SK-N-SH (cell line): ENCODE results near the gene FOXB1. TPM values are rescaled to one million over a fixed set of nuclear protein-coding genes. Genes with fewer than 3 reads are reported as not detected.

Experiments
- CTCF ChIA-PET: fragments of 300-600, 350-600 bp; formaldehyde crosslinking; extraction: SDS; loops from one replicate; lab custom pipeline; 2021; lab: Yijun Ruan, JAX
- POLR2A ChIA-PET: fragments of 350-600 bp; sonication (Branson Sonifier 250); formaldehyde crosslinking; extraction: SDS; loops from one replicate; lab custom pipeline; 2020; ENCODE audit warnings: antibody characterized with exemption, inconsistent platforms; lab: Yijun Ruan, JAX
- DNase-seq: peaks from one replicate; pipeline ENCODE4 v3.0.0; 2012
- H2AFZ ChIP-seq: fragments of 200-600 bp; sonication (generic); 2 replicates; pipeline ENCODE4 v1.8.1; 2016; ENCODE audit warnings: antibody characterized with exemption, mild to moderate bottlenecking, low read depth
- H3F3A ChIP-seq: fragments of 200-600 bp; sonication (generic); replicated peaks from 2 replicates; pipeline ENCODE3; 2016; ENCODE audit warnings: antibody characterized with exemption, mild to moderate bottlenecking; ENCODE audit not compliant: insufficient read depth
- H3K27ac ChIP-seq, 2 experiments: fragments of 200-500 bp in 1 of 2; fragments of 200-600 bp in 1 of 2; sonication (Bioruptor generic) in 1 of 2; sonication (generic), shearing (Covaris generic) in 1 of 2; 2 replicates each; pipeline versions ENCODE4 v1.5.1 to v1.6.1; 2014 to 2016; ENCODE audit warnings: low read depth in 2 of 2, inconsistent platforms in 1 of 2, low read length in 1 of 2, mild to moderate bottlenecking in 1 of 2, mixed read lengths in 1 of 2
- H3K27me3 ChIP-seq: fragments of 200-600 bp; sonication (generic), shearing (Covaris generic); 2 replicates; pipeline ENCODE4 v1.6.1; 2016; ENCODE audit warnings: mixed run types; ENCODE audit not compliant: insufficient read depth
- H3K36me3 ChIP-seq, 2 experiments: fragments of 200-500 bp in 1 of 2; fragments of 200-600 bp in 1 of 2; sonication (Bioruptor generic) in 1 of 2; sonication (generic) in 1 of 2; replicated peaks in 1 of 2; 2 replicates each; pipeline versions ENCODE3 to v1.5.1; 2014 to 2016; ENCODE audit warnings: low read length in 1 of 2, mild to moderate bottlenecking in 1 of 2; ENCODE audit not compliant: insufficient read depth in 2 of 2, control insufficient read depth in 1 of 2
- H3K4me1 ChIP-seq, 2 experiments: fragments of 200-500 bp in 1 of 2; fragments of 200-600 bp in 1 of 2; sonication (Bioruptor generic) in 1 of 2; sonication (generic), shearing (Covaris generic) in 1 of 2; 2 replicates each; pipeline versions ENCODE4 v1.5.1 to v1.6.1; 2014 to 2016; ENCODE audit warnings: low read depth in 1 of 2, low read length in 1 of 2, mixed run types in 1 of 2; ENCODE audit not compliant: insufficient read depth in 2 of 2, control insufficient read depth in 1 of 2
- H3K4me2 ChIP-seq: fragments of 200-600 bp; sonication (generic), shearing (Covaris generic); 2 replicates; pipeline ENCODE4 v1.6.1; 2017; ENCODE audit warnings: mixed run types
- H3K4me3 ChIP-seq, 2 experiments: fragments of 200-500 bp in 1 of 2; fragments of 200-600 bp in 1 of 2; sonication (Bioruptor generic) in 1 of 2; sonication (generic), shearing (Covaris generic) in 1 of 2; 2 replicates each; pipeline versions ENCODE4 v1.5.1 to v1.8.1; 2014 to 2016; ENCODE audit warnings: low read depth in 2 of 2, inconsistent platforms in 1 of 2, low read length in 1 of 2, mild to moderate bottlenecking in 1 of 2, mixed read lengths in 1 of 2, moderate library complexity in 1 of 2
- H3K79me2 ChIP-seq: fragments of 200-600 bp; sonication (generic); 2 replicates; pipeline ENCODE4 v1.8.1; 2017; ENCODE audit warnings: mild to moderate bottlenecking; ENCODE audit not compliant: insufficient read depth
- H3K9ac ChIP-seq: fragments of 200-600 bp; sonication (generic); 2 replicates; pipeline ENCODE4 v1.6.1; 2017; ENCODE audit warnings: mixed run types
- H3K9me2 ChIP-seq: fragments of 200-600 bp; sonication (generic); 2 replicates; pipeline ENCODE4 v1.6.1; 2017; ENCODE audit warnings: mixed run types
- H3K9me3 ChIP-seq: fragments of 200-600 bp; sonication (generic); 2 replicates; pipeline ENCODE4 v1.6.1; 2017; ENCODE audit warnings: mixed run types, mild to moderate bottlenecking, moderate library complexity
- H4K20me1 ChIP-seq: fragments of 200-600 bp; sonication (generic); 2 replicates; pipeline ENCODE4 v1.6.1; 2017; ENCODE audit warnings: mild to moderate bottlenecking, mixed run types; ENCODE audit not compliant: insufficient read depth
- CHD2 ChIP-seq: fragments of 150-350 bp; IDR thresholded peaks from 2 replicates; pipeline ENCODE4 v1.6.1; 2018; ENCODE audit warnings: low read length; ENCODE audit not compliant: partially characterized antibody
- FOXJ3 ChIP-seq: sonication (generic); formaldehyde crosslinking; IDR thresholded peaks from 2 replicates; pipeline ENCODE4 v1.5.1; 2020; ENCODE audit warnings: mild to moderate bottlenecking, missing genetic modification reagents
- FOXM1 ChIP-seq: IDR thresholded peaks from 2 replicates; pipeline ENCODE4 v1.4.0; 2012; ENCODE audit warnings: low read depth, mild to moderate bottlenecking
- GABPA ChIP-seq: IDR thresholded peaks from 2 replicates; pipeline ENCODE4 v1.4.0; 2012; ENCODE audit warnings: low read depth, mild to moderate bottlenecking
- GATA2 ChIP-seq: sonication (generic); formaldehyde crosslinking; IDR thresholded peaks from 2 replicates; pipeline ENCODE4 v1.5.0; 2020; ENCODE audit warnings: mild to moderate bottlenecking, missing genetic modification reagents
- JUND ChIP-seq: IDR thresholded peaks from 2 replicates; pipeline ENCODE4 v1.4.0; 2012
- MAX ChIP-seq: IDR thresholded peaks from 2 replicates; pipeline ENCODE4 v1.4.0; 2012; ENCODE audit warnings: low read depth
- MEF2A ChIP-seq: IDR thresholded peaks from 2 replicates; pipeline ENCODE4 v1.4.0; 2012; ENCODE audit warnings: low read depth, borderline replicate concordance
- NFIC ChIP-seq: IDR thresholded peaks from 2 replicates; pipeline ENCODE4 v1.4.0; 2012; ENCODE audit warnings: borderline replicate concordance
- NRF1 ChIP-seq: IDR thresholded peaks from 2 replicates; pipeline ENCODE4 v1.6.1; 2012; ENCODE audit warnings: low read depth, mild to moderate bottlenecking, low read length
- RAD21 ChIP-seq: IDR thresholded peaks from 2 replicates; pipeline ENCODE4 v1.6.1; 2012; ENCODE audit warnings: mild to moderate bottlenecking, low read length
- RXRA ChIP-seq: IDR thresholded peaks from 2 replicates; pipeline ENCODE4 v1.4.0; 2012; ENCODE audit warnings: low read depth, mild to moderate bottlenecking, borderline replicate concordance
- SIN3A ChIP-seq: IDR thresholded peaks from 2 replicates; pipeline ENCODE4 v1.6.1; 2012; ENCODE audit warnings: low read depth, mild to moderate bottlenecking, low read length, moderate library complexity, borderline replicate concordance
- TAF1 ChIP-seq: IDR thresholded peaks from 2 replicates; pipeline ENCODE4 v1.6.1; 2012; ENCODE audit warnings: low read depth, mild to moderate bottlenecking, low read length, moderate library complexity, borderline replicate concordance
- TCF12 ChIP-seq: IDR thresholded peaks from 2 replicates; pipeline ENCODE4 v1.4.0; 2012
- TEAD4 ChIP-seq: IDR thresholded peaks from 2 replicates; pipeline ENCODE4 v1.4.0; 2012; ENCODE audit warnings: mild to moderate bottlenecking, borderline replicate concordance; ENCODE audit not compliant: insufficient read depth
- WGBS: methylation state at CpG from one replicate; pipeline ENCODE4 v1.1.6; 2017; ENCODE audit warnings: low lambda C conversion rate; 5-methylcytosine and 5-hydroxymethylcytosine counted together
- polyA plus RNA-seq, 3 experiments: library from polyadenylated mRNA; depleted of rRNA; stranded (reverse); fragments of >200 nt; gene quantifications; 2 replicates each; pipeline ENCODE4 v1.2.3, GENCODE V29; 2012
- TF ChIP-seq, protein P1 (sequence below): fragments of 150-350 bp; IDR thresholded peaks from 2 replicates; pipeline ENCODE4 v1.6.1; 2017; ENCODE audit warnings: antibody characterized with exemption, low read length, low read depth, borderline replicate concordance
- TF ChIP-seq, protein P2 (sequence below): IDR thresholded peaks from 2 replicates; pipeline ENCODE4 v1.6.1; 2012; ENCODE audit warnings: mild to moderate bottlenecking, low read depth, low read length, moderate library complexity

The FOXB1 gene
- polyA plus RNA-seq, 1 of the 3 experiments (the other 2 are of a cell fraction): not detected

- Histone ChIP-seq H3K9ac (no peak overlapping the region), H3K9me3 (no peaks in the 10 kb centered on the region), H3K79me2 (no peaks in the 10 kb centered on the region), H2AFZ (no peak overlapping the region), H3K4me2 (no peak overlapping the region), H3F3A (no peaks in the 10 kb centered on the region), H3K4me3 (no peak overlapping the region), H3K36me3 (no peaks in the 10 kb centered on the region), H3K27ac (no peak overlapping the region), H4K20me1 (no peaks in the 10 kb centered on the region), H3K4me1 (no peaks in the 10 kb centered on the region), H3K9me2 (no peaks in the 10 kb centered on the region; the same call in 1 of the 2 replicates), H3K27me3 (no peaks in the 10 kb centered on the region)
- DNase-seq: no peak
- CTCF ChIA-PET: no interaction called here
- 0% methylated on average over 1 of the region's 1 CpG for WGBS
- POLR2A ChIA-PET: no interaction called here
- TF ChIP-seq NFIC (no peak), CHD2 (no peak), JUND (no peak), TCF12 (no peak), FOXJ3 (CRISPR knock-in tag) (no peak)
Observed at GRCh38 chr15:59972241-59972640, 31.9 kb upstream of the FOXB1 start.

- 11% methylated on average over 6 of the region's 6 CpGs for WGBS
Observed at GRCh38 chr15:59976480-59977271, 27.4 kb upstream of the FOXB1 start.

GRCh38 chr15:59991834-59992233, 12.3 kb upstream of the FOXB1 start:
- peaks cover 60% of the 10 kb centered on the region for H3K27me3 ChIP-seq
- WGBS: 9% methylated on average over 2 of the region's 2 CpGs
- TF ChIP-seq NRF1 (no peak), NFIC (no peak), TAF1 (no peak), CHD2 (no peak), FOXJ3 (CRISPR knock-in tag) (no peak), FOXM1 (no peak), SIN3A (no peak), MEF2A (no peak), MAX (no peak), GATA2 (CRISPR knock-in tag) (no peak)
- TF ChIP-seq, protein P1, sequence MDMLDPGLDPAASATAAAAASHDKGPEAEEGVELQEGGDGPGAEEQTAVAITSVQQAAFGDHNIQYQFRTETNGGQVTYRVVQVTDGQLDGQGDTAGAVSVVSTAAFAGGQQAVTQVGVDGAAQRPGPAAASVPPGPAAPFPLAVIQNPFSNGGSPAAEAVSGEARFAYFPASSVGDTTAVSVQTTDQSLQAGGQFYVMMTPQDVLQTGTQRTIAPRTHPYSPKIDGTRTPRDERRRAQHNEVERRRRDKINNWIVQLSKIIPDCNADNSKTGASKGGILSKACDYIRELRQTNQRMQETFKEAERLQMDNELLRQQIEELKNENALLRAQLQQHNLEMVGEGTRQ: no peak
- TF ChIP-seq, protein P2, sequence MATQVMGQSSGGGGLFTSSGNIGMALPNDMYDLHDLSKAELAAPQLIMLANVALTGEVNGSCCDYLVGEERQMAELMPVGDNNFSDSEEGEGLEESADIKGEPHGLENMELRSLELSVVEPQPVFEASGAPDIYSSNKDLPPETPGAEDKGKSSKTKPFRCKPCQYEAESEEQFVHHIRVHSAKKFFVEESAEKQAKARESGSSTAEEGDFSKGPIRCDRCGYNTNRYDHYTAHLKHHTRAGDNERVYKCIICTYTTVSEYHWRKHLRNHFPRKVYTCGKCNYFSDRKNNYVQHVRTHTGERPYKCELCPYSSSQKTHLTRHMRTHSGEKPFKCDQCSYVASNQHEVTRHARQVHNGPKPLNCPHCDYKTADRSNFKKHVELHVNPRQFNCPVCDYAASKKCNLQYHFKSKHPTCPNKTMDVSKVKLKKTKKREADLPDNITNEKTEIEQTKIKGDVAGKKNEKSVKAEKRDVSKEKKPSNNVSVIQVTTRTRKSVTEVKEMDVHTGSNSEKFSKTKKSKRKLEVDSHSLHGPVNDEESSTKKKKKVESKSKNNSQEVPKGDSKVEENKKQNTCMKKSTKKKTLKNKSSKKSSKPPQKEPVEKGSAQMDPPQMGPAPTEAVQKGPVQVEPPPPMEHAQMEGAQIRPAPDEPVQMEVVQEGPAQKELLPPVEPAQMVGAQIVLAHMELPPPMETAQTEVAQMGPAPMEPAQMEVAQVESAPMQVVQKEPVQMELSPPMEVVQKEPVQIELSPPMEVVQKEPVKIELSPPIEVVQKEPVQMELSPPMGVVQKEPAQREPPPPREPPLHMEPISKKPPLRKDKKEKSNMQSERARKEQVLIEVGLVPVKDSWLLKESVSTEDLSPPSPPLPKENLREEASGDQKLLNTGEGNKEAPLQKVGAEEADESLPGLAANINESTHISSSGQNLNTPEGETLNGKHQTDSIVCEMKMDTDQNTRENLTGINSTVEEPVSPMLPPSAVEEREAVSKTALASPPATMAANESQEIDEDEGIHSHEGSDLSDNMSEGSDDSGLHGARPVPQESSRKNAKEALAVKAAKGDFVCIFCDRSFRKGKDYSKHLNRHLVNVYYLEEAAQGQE: no peak

More at GRCh38 chr15:59976480-59977271, 27.4 kb upstream of the FOXB1 start:
- Histone ChIP-seq H3K9ac (no peak overlapping the region), H3K79me2 (no peaks in the 10 kb centered on the region), H3K4me3 (no peak overlapping the region), H3K9me3 (no peaks in the 10 kb centered on the region), H3K27me3 (no peaks in the 10 kb centered on the region), H3F3A (no peaks in the 10 kb centered on the region), H2AFZ (no peak overlapping the region), H3K9me2 (no peaks in the 10 kb centered on the region), H3K36me3 (no peaks in the 10 kb centered on the region), H4K20me1 (no peaks in the 10 kb centered on the region), H3K4me1 (no peaks in the 10 kb centered on the region), H3K4me2 (no peak overlapping the region), H3K27ac (no peak overlapping the region)
- TF ChIP-seq FOXM1: no peak
- TF ChIP-seq NRF1: no peak
- no peak for TF ChIP-seq RXRA
- TF ChIP-seq TEAD4: no peak
- no peak for TF ChIP-seq FOXJ3 (CRISPR knock-in tag)
- TF ChIP-seq RAD21: no peak
- no peak for TF ChIP-seq GABPA
- no peak for DNase-seq
- ChIA-PET POLR2A (no interaction called here), CTCF (no interaction called here)

More at GRCh38 chr15:59991834-59992233, 12.3 kb upstream of the FOXB1 start:
- no peak overlapping the region for H3K4me2 ChIP-seq
- H3K4me3 ChIP-seq: no peak overlapping the region
- no peak for DNase-seq
- no peak overlapping the region for H3K27ac ChIP-seq
- no peaks in the 10 kb centered on the region for H3K9me3 ChIP-seq
- no peaks in the 10 kb centered on the region for H4K20me1 ChIP-seq
- no peaks in the 10 kb centered on the region for H3K36me3 ChIP-seq
- no peaks in the 10 kb centered on the region for H3K4me1 ChIP-seq
- CTCF ChIA-PET: no interaction called here
- no peak overlapping the region for H2AFZ ChIP-seq
- no peaks in the 10 kb centered on the region for H3K79me2 ChIP-seq
- H3F3A ChIP-seq: no peaks in the 10 kb centered on the region
- POLR2A ChIA-PET: no interaction called here
- H3K9ac ChIP-seq: no peak overlapping the region
- no peaks in the 10 kb centered on the region for H3K9me2 ChIP-seq
